H1 (cell line): ENCODE results near the gene PKD2. TPM values are rescaled to one million over a fixed set of nuclear protein-coding genes. Genes with fewer than 3 reads are reported as not detected.

Source experiments
- CTCF ChIA-PET: fragments of 300-600 bp; sonication (Branson Sonifier 250); formaldehyde crosslinking; loops from one replicate; lab custom pipeline; 2021; ENCODE audit not compliant: partially characterized antibody; lab: Charles Lee
- POLR2A ChIA-PET: fragments of 300-600 bp; sonication (Branson Sonifier 250); formaldehyde crosslinking; loops from one replicate; lab custom pipeline; 2021; ENCODE audit warnings: inconsistent platforms; ENCODE audit not compliant: partially characterized antibody; lab: Charles Lee
- DNase-seq, 2 experiments: peaks; one replicate each; pipeline versions ENCODE4 v3.0.0 to v3.0.0-alpha.2; 2010 to 2022; ENCODE audit warnings: low spot score in 2 of 2, low read depth in 1 of 2, mixed read lengths in 1 of 2
- FAIRE-seq: peaks from 2 replicates; lab custom pipeline; 2011; peaks lifted over from hg19 to GRCh38; lab: Jason Lieb, UNC
- H2AFZ ChIP-seq: 2 replicates; pipeline ENCODE4 v1.8.1; 2012; ENCODE audit warnings: low read length, inconsistent platforms
- H2AK5ac ChIP-seq: 2 replicates; pipeline ENCODE4 v1.6.1; 2013; ENCODE audit warnings: low read depth, low read length
- H2BK120ac ChIP-seq: replicated peaks from 2 replicates; pipeline ENCODE3; 2013; ENCODE audit warnings: low read depth, low read length, inconsistent platforms
- H2BK12ac ChIP-seq: 2 replicates; pipeline ENCODE4 v1.6.1; 2013; ENCODE audit warnings: low read depth, low read length
- H2BK15ac ChIP-seq: 2 replicates; pipeline ENCODE4 v1.6.1; 2013; ENCODE audit warnings: low read length
- H2BK20ac ChIP-seq: 2 replicates; pipeline ENCODE4 v1.6.1; 2013; ENCODE audit warnings: low read length
- H2BK5ac ChIP-seq: 2 replicates; pipeline ENCODE4 v1.6.1; 2013; ENCODE audit warnings: low read depth, low read length
- H3K14ac ChIP-seq: 2 replicates; pipeline ENCODE4 v1.6.1; 2013; ENCODE audit warnings: inconsistent platforms; ENCODE audit not compliant: insufficient read length
- H3K18ac ChIP-seq: 2 replicates; pipeline ENCODE4 v1.6.1; 2013; ENCODE audit warnings: low read length; ENCODE audit errors: extremely low read depth
- H3K23ac ChIP-seq: 2 replicates; pipeline ENCODE4 v1.6.1; 2013; ENCODE audit warnings: inconsistent platforms; ENCODE audit not compliant: insufficient read length
- H3K23me2 ChIP-seq: 2 replicates; pipeline ENCODE4 v1.6.1; 2013; ENCODE audit warnings: low read depth, low read length
- H3K27ac ChIP-seq: 2 replicates; pipeline ENCODE4 v1.6.1; 2011; ENCODE audit warnings: low read depth, low read length, inconsistent platforms
- H3K27me3 ChIP-seq, 4 experiments: replicated peaks in 1 of 4; 1 replicate in 1 of 4; 2 replicates in 3 of 4; pipeline versions ENCODE4 v1.6.1 to v1.8.1; 2011 to 2013; ENCODE audit warnings: low read length in 3 of 4, mild to moderate bottlenecking in 3 of 4, inconsistent platforms in 2 of 4, mixed read lengths in 2 of 4, moderate library complexity in 1 of 4; ENCODE audit not compliant: control insufficient read depth in 3 of 4, insufficient read depth in 3 of 4; ENCODE audit errors: extremely low read depth in 1 of 4
- H3K36me3 ChIP-seq, 4 experiments: 2 replicates each; pipeline versions ENCODE4 v1.6.1 to v1.8.1; 2011 to 2013; ENCODE audit warnings: mild to moderate bottlenecking in 4 of 4, low read length in 3 of 4, moderate library complexity in 2 of 4, control low read depth in 1 of 4, inconsistent platforms in 1 of 4; ENCODE audit not compliant: insufficient read depth in 4 of 4, control insufficient read depth in 2 of 4
- H3K4ac ChIP-seq: replicated peaks from 2 replicates; pipeline ENCODE3; 2013; ENCODE audit warnings: low read length, low read depth, mixed read lengths, inconsistent platforms; ENCODE audit not compliant: insufficient read length
- H3K4me1 ChIP-seq, 4 experiments: replicated peaks in 1 of 4; 1 replicate in 1 of 4; 2 replicates in 3 of 4; pipeline versions ENCODE4 v1.6.1 to v1.8.1; 2011 to 2013; ENCODE audit warnings: low read length in 3 of 4, inconsistent platforms in 2 of 4, mixed read lengths in 1 of 4; ENCODE audit not compliant: insufficient read depth in 4 of 4, control insufficient read depth in 3 of 4
- H3K4me2 ChIP-seq, 2 experiments: 2 replicates each; pipeline versions ENCODE4 v1.6.1 to v1.8.1; 2011 to 2013; ENCODE audit warnings: low read depth in 2 of 2, low read length in 2 of 2, control low read depth in 1 of 2, inconsistent platforms in 1 of 2, mild to moderate bottlenecking in 1 of 2; ENCODE audit not compliant: insufficient read depth in 1 of 2
- H3K4me3 ChIP-seq, 4 experiments: fragments of 200-600, 300-600 bp in 1 of 4; sonication (generic), shearing (Covaris generic), sonication (Bioruptor Twin) in 1 of 4; 2 replicates each; pipeline versions ENCODE4 v1.5.1 to v1.8.1; 2011 to 2016; ENCODE audit warnings: low read length in 4 of 4, low read depth in 3 of 4, control low read depth in 2 of 4, inconsistent platforms in 2 of 4, mild to moderate bottlenecking in 2 of 4, mixed read lengths in 1 of 4, moderate library complexity in 1 of 4; ENCODE audit not compliant: insufficient read depth in 2 of 4; ENCODE audit errors: extremely low read depth in 1 of 4
- H3K56ac ChIP-seq: replicated peaks from 2 replicates; pipeline ENCODE3; 2013; ENCODE audit warnings: low read depth, mild to moderate bottlenecking, mixed read lengths, low read length, inconsistent platforms; ENCODE audit not compliant: insufficient read length
- H3K79me1 ChIP-seq: 2 replicates; pipeline ENCODE4 v1.6.1; 2013; ENCODE audit warnings: low read depth, low read length, control low read depth
- H3K79me2 ChIP-seq, 2 experiments: 2 replicates each; pipeline versions ENCODE4 v1.6.1 to v1.8.1; 2012 to 2013; ENCODE audit warnings: low read length in 2 of 2, mild to moderate bottlenecking in 2 of 2, inconsistent platforms in 1 of 2; ENCODE audit not compliant: insufficient read depth in 2 of 2, control insufficient read depth in 1 of 2
- H3K9ac ChIP-seq, 4 experiments: replicated peaks in 1 of 4; 1 replicate in 1 of 4; 2 replicates in 3 of 4; pipeline versions ENCODE4 v1.6.1 to v1.8.1; 2011 to 2013; ENCODE audit warnings: low read depth in 3 of 4, low read length in 3 of 4, control low read depth in 2 of 4, mild to moderate bottlenecking in 2 of 4, moderate library complexity in 2 of 4, inconsistent platforms in 1 of 4; ENCODE audit errors: extremely low read depth in 1 of 4
- H3K9me3 ChIP-seq, 2 experiments: 2 replicates each; pipeline versions ENCODE4 v1.6.1 to v1.8.1; 2012 to 2013; ENCODE audit warnings: mild to moderate bottlenecking in 2 of 2, moderate library complexity in 2 of 2, control low read depth in 1 of 2, inconsistent platforms in 1 of 2, low read depth in 1 of 2, low read length in 1 of 2, mixed read lengths in 1 of 2; ENCODE audit not compliant: insufficient read depth in 2 of 2
- H4K20me1 ChIP-seq, 2 experiments: replicated peaks in 1 of 2; 2 replicates each; pipeline versions ENCODE3 to v1.8.1; 2011 to 2013; ENCODE audit warnings: inconsistent platforms in 2 of 2, low read length in 2 of 2, mild to moderate bottlenecking in 1 of 2; ENCODE audit not compliant: insufficient read depth in 2 of 2, control insufficient read depth in 1 of 2
- H4K5ac ChIP-seq: 2 replicates; pipeline ENCODE4 v1.6.1; 2013; ENCODE audit warnings: low read length, low read depth, mixed read lengths, inconsistent platforms; ENCODE audit not compliant: insufficient read length
- H4K8ac ChIP-seq: 2 replicates; pipeline ENCODE4 v1.8.0; 2013; ENCODE audit warnings: mild to moderate bottlenecking, moderate library complexity, low read length, inconsistent platforms; ENCODE audit not compliant: insufficient read depth; ENCODE audit errors: extremely low read depth
- H4K91ac ChIP-seq: replicated peaks from 2 replicates; pipeline ENCODE3; 2013; ENCODE audit warnings: low read length, mixed read lengths, inconsistent platforms; ENCODE audit not compliant: insufficient read length
- ASH2L ChIP-seq: fragments of 200-600, 300-600 bp; sonication (generic); IDR thresholded peaks from one replicate; pipeline ENCODE4 v1.7.1; 2017; ENCODE audit warnings: low read length
- CBX8 ChIP-seq: fragments of 300-800, 300-1000 bp; sonication (generic); IDR thresholded peaks from 2 replicates; pipeline ENCODE4 v1.7.1; 2016; ENCODE audit warnings: low read depth, low read length, borderline replicate concordance
- CEBPB ChIP-seq: IDR thresholded peaks from 2 replicates; pipeline ENCODE4 v1.6.1; 2012; ENCODE audit warnings: low read depth, low read length
- EP300 ChIP-seq, 2 experiments: IDR thresholded peaks; 1 replicate in 1 of 2; 2 replicates in 1 of 2; pipeline ENCODE4 v1.6.1; 2011 to 2012; ENCODE audit warnings: low read depth in 2 of 2, low read length in 2 of 2, mild to moderate bottlenecking in 2 of 2, borderline replicate concordance in 1 of 2, inconsistent platforms in 1 of 2, moderate library complexity in 1 of 2
- KDM5A ChIP-seq: fragments of 200-600 bp; IDR thresholded peaks from 2 replicates; pipeline ENCODE4 v1.7.1; 2012; ENCODE audit warnings: mild to moderate bottlenecking, low read length, inconsistent platforms, mixed read lengths
- POLR2AphosphoS5 ChIP-seq: IDR thresholded peaks from 2 replicates; pipeline ENCODE4 v1.6.1; 2011; ENCODE audit warnings: low read depth, low read length
- RAD21 ChIP-seq, 2 experiments: IDR thresholded peaks in 1 of 2; conservative IDR thresholded peaks in 1 of 2; 2 replicates each; pipeline ENCODE4 v1.6.1; 2011; ENCODE audit warnings: low read depth in 2 of 2, low read length in 2 of 2, improper control_type of control experiment in 1 of 2, inconsistent platforms in 1 of 2, mild to moderate bottlenecking in 1 of 2, moderate library complexity in 1 of 2
- RFX5 ChIP-seq: IDR thresholded peaks from 2 replicates; pipeline ENCODE4 v1.6.1; 2011; ENCODE audit warnings: low read depth, low read length, improper control_type of control experiment, borderline replicate concordance
- RNF2 ChIP-seq: fragments of 200-900, 300-1000 bp; sonication (generic); IDR thresholded peaks from 2 replicates; pipeline ENCODE4 v1.7.1; 2016; ENCODE audit warnings: borderline replicate concordance, low read depth, mild to moderate bottlenecking, antibody characterized with exemption, low read length; ENCODE audit not compliant: poor library complexity, severe bottlenecking; ENCODE audit errors: missing control alignments
- RXRA ChIP-seq: IDR thresholded peaks from 2 replicates; pipeline ENCODE4 v1.6.1; 2011; ENCODE audit warnings: low read depth, mild to moderate bottlenecking, low read length, moderate library complexity; ENCODE audit not compliant: insufficient read depth
- SIX5 ChIP-seq: IDR thresholded peaks from 2 replicates; pipeline ENCODE4 v1.6.1; 2011; ENCODE audit warnings: mild to moderate bottlenecking, low read depth, low read length
- WGBS, 2 experiments: shearing (Covaris generic) in 1 of 2; methylation state at CpG; one replicate each; pipeline versions ENCODE4 v1.1.6 to v1.1.7; 2013 to 2015; ENCODE audit warnings: low lambda C conversion rate in 2 of 2, mixed read lengths in 2 of 2, inconsistent platforms in 1 of 2, low coverage in 1 of 2, missing lambda C conversion rate in 1 of 2; ENCODE audit not compliant: insufficient replicate concordance in 2 of 2, insufficient coverage in 1 of 2, insufficient read length in 1 of 2; ENCODE audit errors: extremely low coverage in 1 of 2, missing lambda C conversion rate in 1 of 2; 5-methylcytosine and 5-hydroxymethylcytosine counted together
- polyA plus RNA-seq, 7 experiments: library from polyadenylated mRNA; depleted of rRNA in 3 of 7; stranded (reverse) in 5 of 7; unstranded in 2 of 7; fragments of >200 nt in 5 of 7; fragments of 200-250 nt in 2 of 7; gene quantifications; 1 replicate in 5 of 7; 2 replicates in 1 of 7; 4 replicates in 1 of 7; pipeline versions ENCODE4 v1.2.1 to v1.2.3, GENCODE V29; 2011 to 2013; ENCODE audit warnings: missing spikeins in 2 of 7, mixed read lengths in 2 of 7
- total RNA-seq: library from RNA; stranded (reverse); fragmentation: NEBNext Ultra II Directional; extraction: Animal tissue kit (Norgen Biotek cat#: 25700); gene quantifications from 2 replicates; pipeline ENCODE4 v1.2.1, GENCODE V29; 2021

PKD2 gene
- total and polyA plus RNA-seq, 2 of the 8 experiments (the other 6 are each of a cell fraction or from before 2014, with no cell fraction given): 16.0 to 32.0 TPM

DNA sequence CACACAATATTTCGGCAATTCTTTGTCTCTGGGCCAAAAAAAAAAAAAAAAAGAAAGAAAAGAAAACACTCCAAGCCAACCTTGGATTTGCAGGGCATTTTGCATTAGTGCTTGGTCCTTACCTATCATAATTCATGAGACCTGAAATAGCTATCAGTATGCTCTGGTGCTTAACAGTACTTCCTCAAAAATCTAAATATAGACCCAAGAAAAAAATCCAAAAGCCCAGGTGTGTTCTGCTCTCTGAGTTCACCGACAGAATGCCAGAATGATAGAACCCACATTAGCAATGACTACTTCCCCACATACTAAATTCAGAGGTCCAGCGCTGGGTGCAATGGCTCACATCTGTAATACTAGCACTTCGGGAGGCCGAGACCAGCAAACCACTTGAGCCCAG lies 108.2 kb downstream of the PKD2 start:
- CTCF ChIA-PET: no interaction called here
- no peak overlapping the region for H2BK15ac ChIP-seq

More for the DNA sequence above, 108.2 kb downstream of the PKD2 start:
- H2BK20ac ChIP-seq: no peak overlapping the region
- H3K14ac ChIP-seq: no peak overlapping the region
- no peak for DNase-seq
- H2BK120ac ChIP-seq: no peak overlapping the region
- H3K23me2 ChIP-seq: no peaks in the 10 kb centered on the region
- H3K9me3 ChIP-seq: peaks cover 14 to 16% of the 10 kb centered on the region in 2 experiments
- no peak overlapping the region for H3K4me2 ChIP-seq
- no peak overlapping the region for H2BK5ac ChIP-seq
- no peaks in the 10 kb centered on the region for H3K79me2 ChIP-seq
- no peak overlapping the region for H4K91ac ChIP-seq
- no peak overlapping the region for H3K27ac ChIP-seq
- no peaks in the 10 kb centered on the region for H3K4me1 ChIP-seq
- no peaks in the 10 kb centered on the region for H3K27me3 ChIP-seq
- H4K20me1 ChIP-seq: no peaks in the 10 kb centered on the region
- H3K79me1 ChIP-seq: no peaks in the 10 kb centered on the region
- FAIRE-seq: no peak
- no peak overlapping the region for H4K5ac ChIP-seq
- H3K23ac ChIP-seq: no peak overlapping the region
- peaks cover 0 to 9% (median 2%) of the 10 kb centered on the region in 4 experiments; a peak in 3 of 8 replicates for H3K36me3 ChIP-seq
- H3K9ac ChIP-seq: no peak overlapping the region
- H3K18ac ChIP-seq: no peak overlapping the region
- no peak overlapping the region for H4K8ac ChIP-seq
- no peak overlapping the region for H3K4me3 ChIP-seq
- no peak overlapping the region for H3K56ac ChIP-seq
- H2BK12ac ChIP-seq: no peak overlapping the region
- H3K4ac ChIP-seq: no peak overlapping the region
- H2AK5ac ChIP-seq: no peak overlapping the region
- 97% methylated on average over 4 of the region's 5 CpGs; no CpG with 5 or more reads in 1 of the 2 experiments for WGBS, 2 experiments
- POLR2A ChIA-PET: no interaction called here
- no peak overlapping the region for H2AFZ ChIP-seq
- no peak for TF ChIP-seq EP300 (IDR thresholded peaks at IDR 0.05; ENCODE audit: borderline replicate concordance in 1 of 2, low read depth in 2 of 2, low read length in 2 of 2)
- TF ChIP-seq RFX5: no peak
- TF ChIP-seq RAD21 (IDR thresholded peaks at IDR 0.05 in 1 of 2, conservative IDR thresholded peaks at IDR 0.05 in 1 of 2; ENCODE audit: low read depth in 2 of 2, low read length in 2 of 2): no peak
- TF ChIP-seq RNF2: no peak
- no peak for TF ChIP-seq RXRA
- no peak for TF ChIP-seq KDM5A
- TF ChIP-seq POLR2AphosphoS5: no peak
- TF ChIP-seq ASH2L: no peak
- TF ChIP-seq CBX8: no peak
- no peak for TF ChIP-seq SIX5
- TF ChIP-seq CEBPB: no peak
